Prostate gland (tissue), 2 donors: ENCODE data around the gene STIM1. TPM values are rescaled to one million over a fixed set of nuclear protein-coding genes. Genes with fewer than 3 reads are reported as not detected.

Source experiments
- DNase-seq: peaks from one replicate; pipeline ENCODE4 v3.0.0-alpha.2; 2019; ENCODE audit warnings: low spot score
- H3K27ac ChIP-seq, 2 donors: fragments of 200-600 bp; sonication (generic); 2 replicates each; pipeline ENCODE4 v1.5.1; 2017 to 2019
- H3K27me3 ChIP-seq: fragments of 200-600 bp; sonication (generic); replicated peaks from 2 replicates; pipeline ENCODE4 v1.5.1; 2019; ENCODE audit not compliant: insufficient read depth
- H3K36me3 ChIP-seq, 2 donors: fragments of 200-600 bp; sonication (generic); 1 replicate in 1 of 2; 2 replicates in 1 of 2; pipeline versions ENCODE4 v1.5.1 to v1.8.1; 2017 to 2019
- H3K4me1 ChIP-seq: fragments of 200-600 bp; sonication (generic); replicated peaks from 2 replicates; pipeline ENCODE4 v1.5.1; 2019
- H3K4me3 ChIP-seq, 2 donors: fragments of 200-600 bp; sonication (generic); 2 replicates each; pipeline ENCODE4 v1.5.1; 2017 to 2019
- H3K9me3 ChIP-seq: fragments of 200-600 bp; sonication (generic); 2 replicates; pipeline ENCODE4 v1.5.1; 2017
- POLR2A ChIP-seq: fragments of 450-650 bp; IDR thresholded peaks from one replicate; pipeline ENCODE4 v1.6.1; 2016; ENCODE audit warnings: antibody characterized with exemption, mild to moderate bottlenecking
- POLR2AphosphoS5 ChIP-seq: sonication (generic); formaldehyde crosslinking; IDR thresholded peaks from one replicate; pipeline ENCODE4 v1.6.1; 2017; ENCODE audit warnings: antibody characterized with exemption
- WGBS: methylation state at CpG from one replicate; pipeline ENCODE4 v1.1.5; 2018; 5-methylcytosine and 5-hydroxymethylcytosine counted together
- intact Hi-C: fragments of 100-400 bp; cut with DNase I; formaldehyde crosslinking; loops from one replicate; pipeline ENCODE4 v1.14.2; 2022
- total RNA-seq, 2 donors: library from RNA; depleted of rRNA; stranded (reverse); fragments of >200 nt; gene quantifications; one replicate each; pipeline ENCODE4 v1.1.0, GENCODE V29; 2016
- TF ChIP-seq, protein P1 (sequence below), 4 experiments: fragments of 200-600 bp in 2 of 4; fragments of 450-650 bp in 2 of 4; sonication (generic) in 2 of 4; IDR thresholded peaks; 1 replicate in 3 of 4; 2 replicates in 1 of 4; pipeline ENCODE4 v1.5.1; 2016 to 2019; ENCODE audit warnings: antibody characterized with exemption in 4 of 4, mild to moderate bottlenecking in 2 of 4, moderate library complexity in 2 of 4

STIM1 gene
- total RNA-seq, 2 donors from 2014 or later, result 34.1 to 65.0 TPM

DNA sequence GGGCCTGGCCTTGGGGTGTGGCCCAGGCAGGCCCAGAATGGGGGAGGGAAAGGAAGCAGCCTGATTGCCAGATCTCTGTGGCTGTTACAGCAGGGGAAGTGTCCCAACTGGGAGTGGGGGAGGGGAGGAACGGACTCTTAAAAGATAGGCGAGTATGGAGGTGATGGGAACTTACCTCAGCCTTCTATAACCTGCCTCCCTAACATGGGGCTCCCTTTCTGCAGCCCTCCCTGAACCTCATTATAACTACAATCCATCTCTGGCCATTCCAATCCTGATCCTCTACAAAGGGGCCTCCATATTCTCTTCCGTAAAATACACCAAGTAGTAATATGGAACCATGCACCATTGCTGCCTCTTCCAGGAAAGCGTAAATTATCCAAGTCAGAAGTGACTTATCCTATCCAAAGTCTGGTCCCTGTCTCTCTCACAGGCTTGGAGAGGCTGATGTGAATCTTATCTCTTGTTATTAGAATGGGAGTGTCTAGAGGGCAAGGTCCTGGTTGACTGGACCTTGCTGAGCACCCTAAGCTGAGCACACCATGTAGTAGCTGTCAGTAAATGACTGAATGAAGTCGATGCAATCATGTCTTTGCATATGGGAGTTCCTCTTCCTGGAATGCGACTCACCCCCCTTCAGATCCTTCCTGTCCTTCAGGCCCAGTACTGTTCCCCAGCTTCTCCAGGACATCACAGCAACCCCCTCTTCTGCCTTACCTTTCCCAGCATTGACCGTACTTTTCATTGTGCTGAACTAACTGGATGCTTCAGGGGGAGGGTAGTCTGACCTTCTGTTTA, 20.6 kb upstream of the STIM1 start:
- intact Hi-C loops, result no loop called here

GRCh38 chr11:3835751-3836150, 19.7 kb upstream of the STIM1 start:
- no peaks in the 10 kb centered on the region for H3K9me3 ChIP-seq
- no peaks in the 10 kb centered on the region for H3K4me1 ChIP-seq
- TF ChIP-seq POLR2A (no peak), POLR2AphosphoS5 (no peak)
- TF ChIP-seq, protein P1, sequence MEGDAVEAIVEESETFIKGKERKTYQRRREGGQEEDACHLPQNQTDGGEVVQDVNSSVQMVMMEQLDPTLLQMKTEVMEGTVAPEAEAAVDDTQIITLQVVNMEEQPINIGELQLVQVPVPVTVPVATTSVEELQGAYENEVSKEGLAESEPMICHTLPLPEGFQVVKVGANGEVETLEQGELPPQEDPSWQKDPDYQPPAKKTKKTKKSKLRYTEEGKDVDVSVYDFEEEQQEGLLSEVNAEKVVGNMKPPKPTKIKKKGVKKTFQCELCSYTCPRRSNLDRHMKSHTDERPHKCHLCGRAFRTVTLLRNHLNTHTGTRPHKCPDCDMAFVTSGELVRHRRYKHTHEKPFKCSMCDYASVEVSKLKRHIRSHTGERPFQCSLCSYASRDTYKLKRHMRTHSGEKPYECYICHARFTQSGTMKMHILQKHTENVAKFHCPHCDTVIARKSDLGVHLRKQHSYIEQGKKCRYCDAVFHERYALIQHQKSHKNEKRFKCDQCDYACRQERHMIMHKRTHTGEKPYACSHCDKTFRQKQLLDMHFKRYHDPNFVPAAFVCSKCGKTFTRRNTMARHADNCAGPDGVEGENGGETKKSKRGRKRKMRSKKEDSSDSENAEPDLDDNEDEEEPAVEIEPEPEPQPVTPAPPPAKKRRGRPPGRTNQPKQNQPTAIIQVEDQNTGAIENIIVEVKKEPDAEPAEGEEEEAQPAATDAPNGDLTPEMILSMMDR (IDR thresholded peaks at IDR 0.05), result no peak
- WGBS, result 69% methylated on average over 4 of the region's 4 CpGs
- no peaks in the 10 kb centered on the region for H3K27me3 ChIP-seq
- intact Hi-C loops, result no loop called here
- H3K36me3 ChIP-seq, result no peaks in the 10 kb centered on the region
- no peak overlapping the region for H3K27ac ChIP-seq
- no peak overlapping the region for H3K4me3 ChIP-seq
- DNase-seq, result no peak

More for the DNA sequence above, 20.6 kb upstream of the STIM1 start:
- Histone ChIP-seq H3K4me3 (no peak overlapping the region), H3K36me3 (no peaks in the 10 kb centered on the region), H3K27me3 (no peaks in the 10 kb centered on the region), H3K4me1 (no peaks in the 10 kb centered on the region), H3K9me3 (no peaks in the 10 kb centered on the region), H3K27ac (no peak overlapping the region)
- WGBS, result 84% methylated on average over 7 of the region's 7 CpGs
- TF ChIP-seq, protein P1 (IDR thresholded peaks at IDR 0.05), result no peak
- no peak for TF ChIP-seq POLR2A
- TF ChIP-seq POLR2AphosphoS5, result no peak
- DNase-seq, result no peak

- Histone ChIP-seq H3K4me1 (no peaks in the 10 kb centered on the region), H3K36me3 (no peaks in the 10 kb centered on the region), H3K27me3 (no peaks in the 10 kb centered on the region), H3K9me3 (no peaks in the 10 kb centered on the region), H3K4me3 (no peak overlapping the region), H3K27ac (no peak overlapping the region)
- 86% methylated on average over 5 of the region's 5 CpGs for WGBS
- TF ChIP-seq, protein P1 (IDR thresholded peaks at IDR 0.05), result no peak
- TF ChIP-seq POLR2AphosphoS5, result no peak
- no peak for TF ChIP-seq POLR2A
- intact Hi-C loops, result no loop called here
- no peak for DNase-seq
These were observed 18.6 kb upstream of the STIM1 start for GRCh38 chr11:3836903-3837302.

DNA sequence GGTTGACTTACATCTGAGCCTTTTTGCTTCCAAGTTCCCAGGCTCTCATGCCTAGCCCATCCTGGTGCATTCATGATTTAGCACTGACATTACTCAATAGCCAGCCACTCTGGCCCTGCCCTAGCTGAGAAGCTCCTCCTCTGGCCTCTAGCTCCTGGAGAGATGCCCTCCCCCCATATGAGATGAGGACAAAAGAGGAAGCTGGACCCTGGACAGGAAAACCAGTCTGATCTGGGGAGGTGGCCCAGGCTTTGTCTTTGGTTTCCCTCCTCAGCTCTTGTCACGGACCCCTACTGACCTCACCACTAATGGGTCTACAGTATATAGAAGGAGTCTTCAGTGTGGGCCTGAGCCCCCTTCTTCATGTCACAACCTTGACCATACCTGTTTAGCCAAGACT, 17.7 kb upstream of the STIM1 start:
- TF ChIP-seq POLR2A (no peak), POLR2AphosphoS5 (no peak)
- TF ChIP-seq, protein P1 (IDR thresholded peaks at IDR 0.05), result no peak

GRCh38 chr11:3838504-3838903, 17.0 kb upstream of the STIM1 start:
- Histone ChIP-seq H3K36me3 (no peaks in the 10 kb centered on the region), H3K27me3 (no peaks in the 10 kb centered on the region), H3K27ac (no peak overlapping the region), H3K9me3 (no peaks in the 10 kb centered on the region), H3K4me1 (no peaks in the 10 kb centered on the region), H3K4me3 (no peak overlapping the region)
- intact Hi-C loops, result no loop called here
- 87% methylated on average over 2 of the region's 2 CpGs for WGBS
- TF ChIP-seq POLR2A, result no peak
- TF ChIP-seq, protein P1 (IDR thresholded peaks at IDR 0.05), result no peak
- no peak for TF ChIP-seq POLR2AphosphoS5
- DNase-seq, result no peak

More for the DNA sequence above, 17.7 kb upstream of the STIM1 start:
- Histone ChIP-seq H3K27me3 (no peaks in the 10 kb centered on the region), H3K4me1 (no peaks in the 10 kb centered on the region), H3K27ac (no peak overlapping the region), H3K9me3 (no peaks in the 10 kb centered on the region), H3K36me3 (no peaks in the 10 kb centered on the region), H3K4me3 (no peak overlapping the region)
- intact Hi-C loops, result no loop called here
- DNase-seq, result no peak
- WGBS, result 86% methylated on average over 1 of the region's 1 CpG
